ENCODE results near the gene LHX4.

GRCh38 chr1:180199018-180199417 is 31.0 kb upstream of the LHX4 start:
- TF ChIP-seq, protein P1, sequence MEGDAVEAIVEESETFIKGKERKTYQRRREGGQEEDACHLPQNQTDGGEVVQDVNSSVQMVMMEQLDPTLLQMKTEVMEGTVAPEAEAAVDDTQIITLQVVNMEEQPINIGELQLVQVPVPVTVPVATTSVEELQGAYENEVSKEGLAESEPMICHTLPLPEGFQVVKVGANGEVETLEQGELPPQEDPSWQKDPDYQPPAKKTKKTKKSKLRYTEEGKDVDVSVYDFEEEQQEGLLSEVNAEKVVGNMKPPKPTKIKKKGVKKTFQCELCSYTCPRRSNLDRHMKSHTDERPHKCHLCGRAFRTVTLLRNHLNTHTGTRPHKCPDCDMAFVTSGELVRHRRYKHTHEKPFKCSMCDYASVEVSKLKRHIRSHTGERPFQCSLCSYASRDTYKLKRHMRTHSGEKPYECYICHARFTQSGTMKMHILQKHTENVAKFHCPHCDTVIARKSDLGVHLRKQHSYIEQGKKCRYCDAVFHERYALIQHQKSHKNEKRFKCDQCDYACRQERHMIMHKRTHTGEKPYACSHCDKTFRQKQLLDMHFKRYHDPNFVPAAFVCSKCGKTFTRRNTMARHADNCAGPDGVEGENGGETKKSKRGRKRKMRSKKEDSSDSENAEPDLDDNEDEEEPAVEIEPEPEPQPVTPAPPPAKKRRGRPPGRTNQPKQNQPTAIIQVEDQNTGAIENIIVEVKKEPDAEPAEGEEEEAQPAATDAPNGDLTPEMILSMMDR (conservative IDR thresholded peaks at IDR 0.05; ENCODE audit: low read depth, low read length) = no peak
- TF ChIP-seq USF2 (IDR thresholded peaks at IDR 0.05; ENCODE audit: low read depth, low read length) (no peak), CEBPB (IDR thresholded peaks at IDR 0.05; ENCODE audit: low read depth, low read length) (no peak), POLR2A (IDR thresholded peaks at IDR 0.05; ENCODE audit: low read depth, low read length) (no peak), BHLHE40 (IDR thresholded peaks at IDR 0.05; ENCODE audit: low read depth, low read length) (no peak), RCOR1 (IDR thresholded peaks at IDR 0.05; ENCODE audit: insufficient replicate concordance, low read length) (no peak), RAD21 (IDR thresholded peaks at IDR 0.05; ENCODE audit: low read length) (no peak), MAZ (IDR thresholded peaks at IDR 0.05; ENCODE audit: borderline replicate concordance, low read depth, low read length) (no peak)
- TF ChIP-seq, protein P2, sequence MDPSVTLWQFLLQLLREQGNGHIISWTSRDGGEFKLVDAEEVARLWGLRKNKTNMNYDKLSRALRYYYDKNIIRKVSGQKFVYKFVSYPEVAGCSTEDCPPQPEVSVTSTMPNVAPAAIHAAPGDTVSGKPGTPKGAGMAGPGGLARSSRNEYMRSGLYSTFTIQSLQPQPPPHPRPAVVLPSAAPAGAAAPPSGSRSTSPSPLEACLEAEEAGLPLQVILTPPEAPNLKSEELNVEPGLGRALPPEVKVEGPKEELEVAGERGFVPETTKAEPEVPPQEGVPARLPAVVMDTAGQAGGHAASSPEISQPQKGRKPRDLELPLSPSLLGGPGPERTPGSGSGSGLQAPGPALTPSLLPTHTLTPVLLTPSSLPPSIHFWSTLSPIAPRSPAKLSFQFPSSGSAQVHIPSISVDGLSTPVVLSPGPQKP (IDR thresholded peaks at IDR 0.05; ENCODE audit: borderline replicate concordance, low read depth, low read length) = no peak

Measured in IMR-90 (cell line).